ENCODE measurements around the gene ABCB4. TPM values are rescaled to one million over a fixed set of nuclear protein-coding genes. Genes with fewer than 3 reads are reported as not detected.
"Not testable (repeated sequence)": the region's sequence is repeated elsewhere in the genome, so short reads cannot be mapped to it uniquely, and the experiment has no call there.

ABCB4 gene
- total and polyA plus RNA-seq, 5 experiments from 2014 or later = 1.1 to 2.3 (median 1.7) TPM; not detected in 2

DNA sequence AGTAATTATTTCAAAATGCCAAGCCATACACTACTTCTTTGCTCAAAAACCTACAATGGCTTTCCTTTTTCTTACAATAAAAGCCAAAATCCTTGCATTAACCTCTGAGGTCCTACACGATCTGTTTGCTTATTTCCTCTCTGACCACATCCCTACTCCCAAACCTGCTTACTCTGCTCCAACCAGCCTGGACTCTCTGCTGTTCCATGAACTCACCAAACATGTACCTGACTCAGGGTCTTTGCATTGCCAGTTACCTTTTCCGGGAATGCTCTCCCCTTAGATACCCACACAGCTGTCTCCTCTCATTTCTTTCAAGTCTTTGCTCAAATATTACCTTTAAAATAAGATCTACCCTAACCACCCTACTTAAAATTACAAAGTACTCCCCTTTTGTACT, 2.3 kb downstream of the ABCB4 start:
- peaks cover 25 to 36% (median 32%) of the 10 kb centered on the region in 5 donors for H3K27me3 Mint-ChIP-seq
- peaks cover 0 to 11% (median 0%) of the 10 kb centered on the region in 9 donors for H3K9me3 Mint-ChIP-seq
- POLR2A ChIA-PET = no interaction called here
- ATAC-seq (no peak), DNase-seq (no peak)
- peak overlapping the region in 1 of 10 donors; percentile 60 for H3K27ac Mint-ChIP-seq
- H3K36me3 Mint-ChIP-seq = no peaks in the 10 kb centered on the region
- H3K4me1 Mint-ChIP-seq = peaks cover 0 to 33% (median 13%) of the 10 kb centered on the region in 4 donors
- no peak overlapping the region for H3K4me3 Mint-ChIP-seq

DNA sequence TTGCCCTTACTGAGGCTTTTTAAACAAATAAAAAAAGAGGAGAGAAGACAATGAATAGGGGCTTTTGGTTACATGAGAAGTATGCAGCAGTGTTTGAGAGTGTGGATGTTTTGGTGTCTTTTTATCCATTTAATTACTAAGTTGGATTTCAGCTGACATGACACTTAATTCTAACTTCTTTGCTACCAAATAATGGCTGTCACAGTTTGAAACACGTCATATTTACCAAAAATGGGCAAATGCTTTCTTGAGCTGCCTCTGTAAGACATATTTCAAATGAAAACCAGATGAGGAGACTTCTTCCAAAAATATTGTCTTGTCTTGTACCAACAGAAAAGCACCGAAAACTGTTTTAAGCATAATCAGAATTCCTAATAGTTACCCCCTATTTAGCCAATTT, 4.0 kb downstream of the ABCB4 start:
- Mint-ChIP-seq H3K27ac (no peak overlapping the region), H3K4me3 (no peak overlapping the region), H3K9me3 (peaks cover 0 to 18% (median 0%) of the 10 kb centered on the region in 9 donors), H3K36me3 (no peaks in the 10 kb centered on the region), H3K4me1 (peaks cover 0 to 29% (median 13%) of the 10 kb centered on the region in 4 donors), H3K27me3 (peaks cover 20 to 42% (median 30%) of the 10 kb centered on the region in 5 donors)
- ATAC-seq (no peak), DNase-seq (no peak)
- POLR2A ChIA-PET = no interaction called here

- H3K36me3 Mint-ChIP-seq, H3K4me3 Mint-ChIP-seq, ATAC-seq, DNase-seq, POLR2A ChIA-PET, H3K27ac Mint-ChIP-seq: not testable (repeated sequence)
- Mint-ChIP-seq H3K4me1 (peaks cover 0 to 13% (median 0%) of the 10 kb centered on the region in 4 donors), H3K27me3 (peaks cover 10 to 47% (median 32%) of the 10 kb centered on the region in 5 donors), H3K9me3 (peaks cover 0 to 18% (median 0%) of the 10 kb centered on the region in 9 donors)
These were observed 6.3 kb downstream of the ABCB4 start for GRCh38 chr7:87469204-87469603.

- Mint-ChIP-seq H3K9me3 (peaks cover 0 to 18% (median 0%) of the 10 kb centered on the region in 9 donors), H3K27me3 (peaks cover 8 to 40% (median 32%) of the 10 kb centered on the region in 5 donors)
- H3K4me1 Mint-ChIP-seq, POLR2A ChIA-PET, H3K36me3 Mint-ChIP-seq, DNase-seq, H3K27ac Mint-ChIP-seq, ATAC-seq, H3K4me3 Mint-ChIP-seq: not testable (repeated sequence)
These were observed 10.0 kb downstream of the ABCB4 start for GRCh38 chr7:87465534-87465880.

GRCh38 chr7:87464830-87465533, 10.5 kb downstream of the ABCB4 start:
- H3K27me3 Mint-ChIP-seq = peaks cover 8 to 41% (median 32%) of the 10 kb centered on the region in 5 donors
- H3K36me3 Mint-ChIP-seq, ATAC-seq, H3K4me1 Mint-ChIP-seq, DNase-seq, POLR2A ChIA-PET, H3K27ac Mint-ChIP-seq: not testable (repeated sequence)
- H3K4me3 Mint-ChIP-seq = peak overlapping the region in 1 of 10 donors; percentile 38
- peaks cover 0 to 13% (median 0%) of the 10 kb centered on the region in 9 donors for H3K9me3 Mint-ChIP-seq

DNA sequence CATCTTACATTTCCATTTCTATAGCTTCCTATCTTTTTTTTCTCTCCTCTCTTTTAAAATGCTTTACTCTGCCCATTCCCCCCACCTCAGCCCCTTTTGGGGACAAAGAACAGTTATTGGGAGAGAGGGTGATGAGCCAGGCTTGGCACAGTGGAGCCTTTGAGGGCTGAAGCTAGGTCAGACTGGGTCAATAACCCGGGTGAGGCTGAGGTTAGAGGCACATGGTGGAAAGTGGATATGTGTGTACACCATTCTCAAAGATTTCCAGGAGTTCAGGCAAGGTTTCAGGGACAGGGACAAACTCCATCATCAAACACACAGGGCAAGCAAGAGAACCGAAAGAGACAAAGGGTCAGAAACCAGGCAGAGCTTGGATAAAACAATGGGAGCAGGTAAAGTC, 11.5 kb downstream of the ABCB4 start:
- Mint-ChIP-seq H3K9me3 (peaks cover 0 to 8% (median 0%) of the 10 kb centered on the region in 9 donors), H3K4me1 (peaks cover 0 to 3% (median under 1%) of the 10 kb centered on the region in 4 donors), H3K27me3 (peaks cover 11 to 51% (median 32%) of the 10 kb centered on the region in 5 donors), H3K4me3 (no peak overlapping the region), H3K36me3 (peaks cover 0 to 2% (median 0%) of the 10 kb centered on the region in 3 donors), H3K27ac (no peak overlapping the region)
- POLR2A ChIA-PET = no interaction called here
- DNase-seq (no peak), ATAC-seq (no peak)

DNA sequence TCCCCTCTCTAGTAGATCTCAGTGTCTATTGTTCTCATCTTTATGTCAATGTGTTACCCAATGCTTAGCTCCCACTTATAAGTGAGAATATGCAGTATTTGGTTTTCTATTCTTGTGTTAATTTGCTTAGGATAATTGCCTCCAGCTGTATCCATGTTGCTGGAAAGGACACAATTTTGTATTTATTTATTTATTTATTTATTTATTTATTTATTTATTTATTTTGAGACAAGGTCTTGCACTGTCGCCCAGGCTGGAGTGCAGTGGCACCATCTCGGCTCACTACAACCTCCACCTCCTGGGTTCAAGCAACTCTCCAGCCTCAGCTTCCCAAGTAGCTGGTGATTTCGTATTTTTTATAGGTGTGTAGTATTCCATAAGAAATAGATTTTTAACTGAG, 15.0 kb downstream of the ABCB4 start:
- ATAC-seq, POLR2A ChIA-PET, DNase-seq, H3K4me3 Mint-ChIP-seq, H3K4me1 Mint-ChIP-seq, H3K9me3 Mint-ChIP-seq, H3K27ac Mint-ChIP-seq, H3K36me3 Mint-ChIP-seq: not testable (repeated sequence)
- H3K27me3 Mint-ChIP-seq = peaks cover 11 to 41% (median 17%) of the 10 kb centered on the region in 5 donors

DNA sequence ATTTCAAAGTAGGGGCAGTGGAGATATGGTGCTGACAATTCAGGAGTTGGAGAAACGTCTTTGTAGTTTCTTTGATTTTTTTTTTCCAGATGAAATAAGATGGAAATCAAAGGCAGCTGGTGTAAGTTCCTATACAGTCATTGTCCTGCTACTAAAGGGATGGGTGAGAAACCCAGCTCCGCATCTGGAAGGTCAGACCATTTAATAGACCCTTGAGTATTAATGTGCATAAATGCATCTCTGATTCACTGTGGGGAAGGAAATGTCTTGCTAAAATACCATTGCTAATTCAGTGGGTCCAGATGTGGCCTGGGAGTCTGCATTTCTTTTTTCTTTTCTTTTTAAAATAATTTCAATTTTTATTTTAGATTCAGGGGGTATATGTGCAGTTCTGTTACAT, 15.5 kb downstream of the ABCB4 start:
- POLR2A ChIA-PET = no interaction called here
- Mint-ChIP-seq H3K9me3 (peaks cover 0 to 1% (median 0%) of the 10 kb centered on the region in 9 donors), H3K4me3 (no peak overlapping the region), H3K36me3 (peaks cover 0 to 2% (median 0%) of the 10 kb centered on the region in 3 donors), H3K27ac (no peak overlapping the region), H3K4me1 (peaks cover 0 to 3% (median 0%) of the 10 kb centered on the region in 4 donors), H3K27me3 (peaks cover 11 to 41% (median 17%) of the 10 kb centered on the region in 5 donors)
- no peak for DNase-seq
- no peak for ATAC-seq

DNA sequence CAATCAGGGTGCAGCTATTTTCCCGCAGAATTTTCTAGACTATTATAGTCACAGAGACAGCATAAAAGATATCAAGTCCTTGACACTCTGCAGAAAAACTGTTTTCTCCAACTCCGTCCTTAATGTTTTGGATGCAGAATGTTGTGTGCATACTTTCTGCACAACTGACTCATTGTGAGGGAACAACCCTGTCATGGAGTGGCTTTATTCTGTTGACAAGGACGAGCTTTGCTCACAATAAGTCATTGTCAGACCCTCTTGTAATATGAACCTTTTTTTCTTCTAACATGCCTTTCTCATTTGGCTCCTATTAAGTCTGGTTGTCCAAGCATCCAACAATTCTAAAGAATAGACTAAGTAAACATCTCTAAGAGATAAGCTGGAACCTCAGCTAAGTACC, 17.3 kb downstream of the ABCB4 start:
- no peak overlapping the region for H3K27ac Mint-ChIP-seq

GRCh38 chr7:87456247-87456646, 19.2 kb downstream of the ABCB4 start:
- Mint-ChIP-seq H3K4me1 (no peaks in the 10 kb centered on the region), H3K36me3 (peaks cover 0 to 2% (median 0%) of the 10 kb centered on the region in 3 donors), H3K9me3 (peaks cover 0 to 1% (median 0%) of the 10 kb centered on the region in 9 donors), H3K27me3 (peaks cover 6 to 30% (median 11%) of the 10 kb centered on the region in 5 donors), H3K27ac (no peak overlapping the region), H3K4me3 (no peak overlapping the region)
- ATAC-seq (no peak), DNase-seq (no peak)
- POLR2A ChIA-PET = no interaction called here

More for the DNA sequence above, 17.3 kb downstream of the ABCB4 start:
- ATAC-seq (no peak), DNase-seq (no peak)
- H3K27me3 Mint-ChIP-seq = peaks cover 7 to 30% (median 11%) of the 10 kb centered on the region in 5 donors
- POLR2A ChIA-PET = no interaction called here
- H3K4me1 Mint-ChIP-seq = no peaks in the 10 kb centered on the region
- no peak overlapping the region for H3K4me3 Mint-ChIP-seq
- H3K36me3 Mint-ChIP-seq = peaks cover 0 to 2% (median 0%) of the 10 kb centered on the region in 3 donors
- H3K9me3 Mint-ChIP-seq = peaks cover 0 to 1% (median 0%) of the 10 kb centered on the region in 9 donors

DNA sequence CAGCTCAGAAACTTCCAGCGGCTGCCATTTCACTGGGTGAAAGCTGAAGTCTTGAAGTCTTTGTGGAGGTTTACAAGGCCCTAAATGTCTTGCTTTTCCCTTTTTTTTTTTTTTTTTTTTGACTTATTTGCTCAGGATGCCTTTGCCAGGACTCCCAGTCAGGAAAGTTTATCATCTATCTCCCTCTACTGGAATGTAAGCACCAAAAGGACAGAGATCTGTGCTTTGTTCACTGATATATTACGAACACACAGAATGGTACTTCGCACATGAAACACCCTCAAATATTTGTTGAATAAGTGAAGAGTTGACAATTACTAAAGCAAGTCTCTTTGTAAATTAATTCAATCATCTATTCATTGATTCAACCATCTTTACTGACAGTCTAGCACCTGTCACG, 23.2 kb downstream of the ABCB4 start:
- ATAC-seq (no peak), DNase-seq (no peak)
- H3K9me3 Mint-ChIP-seq = no peaks in the 10 kb centered on the region
- POLR2A ChIA-PET = no interaction called here
- no peaks in the 10 kb centered on the region for H3K36me3 Mint-ChIP-seq
- H3K4me3 Mint-ChIP-seq = no peak overlapping the region
- H3K4me1 Mint-ChIP-seq = peaks cover 1 to 4% (median 3%) of the 10 kb centered on the region in 4 donors
- H3K27me3 Mint-ChIP-seq = peaks cover 4 to 21% (median 6%) of the 10 kb centered on the region in 5 donors
- H3K27ac Mint-ChIP-seq = no peak overlapping the region

DNA sequence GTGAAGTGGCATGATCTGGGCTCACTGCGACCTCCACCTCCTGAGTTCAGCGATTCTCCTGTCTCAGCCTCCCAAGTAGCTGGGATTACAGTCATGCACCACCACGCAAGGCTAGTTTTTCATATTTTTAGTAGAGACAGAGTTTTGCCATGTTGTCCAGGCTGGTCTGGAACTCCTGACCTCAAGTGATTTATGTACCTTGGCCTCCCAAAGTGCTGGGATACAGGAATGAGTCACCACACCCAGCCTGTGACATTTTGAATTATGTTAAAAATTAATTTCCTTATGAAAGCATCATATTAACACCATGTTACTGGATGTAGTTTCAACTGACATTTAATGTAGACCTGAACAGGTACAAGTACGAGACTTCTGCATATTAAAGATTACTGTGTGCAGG, 24.3 kb downstream of the ABCB4 start:
- POLR2A ChIA-PET = no interaction called here
- no peaks in the 10 kb centered on the region for H3K36me3 Mint-ChIP-seq
- no peak overlapping the region for H3K4me3 Mint-ChIP-seq
- peaks cover 1 to 4% (median 3%) of the 10 kb centered on the region in 4 donors for H3K4me1 Mint-ChIP-seq
- no peaks in the 10 kb centered on the region for H3K9me3 Mint-ChIP-seq
- DNase-seq (no peak), ATAC-seq (no peak)
- H3K27ac Mint-ChIP-seq = no peak overlapping the region
- peaks cover 4 to 15% (median 5%) of the 10 kb centered on the region in 5 donors for H3K27me3 Mint-ChIP-seq

DNA sequence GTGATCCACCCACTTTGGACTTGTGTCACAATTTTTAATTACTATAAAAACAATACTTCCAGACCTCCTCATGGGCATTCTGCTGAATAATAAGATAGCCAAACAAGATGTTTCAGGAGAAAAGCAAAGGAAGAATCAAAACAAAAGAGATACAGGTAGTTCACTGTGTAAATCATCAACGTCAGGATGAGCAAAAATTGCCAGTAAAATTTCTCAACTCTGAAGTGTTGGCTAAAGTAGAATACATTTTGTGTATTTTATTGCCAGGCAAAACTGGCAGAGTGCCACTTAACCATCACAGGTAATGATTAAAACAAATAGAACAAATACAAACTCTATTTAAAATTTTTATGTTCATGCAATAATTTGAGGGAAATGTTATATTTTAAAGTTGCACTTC, 24.8 kb downstream of the ABCB4 start:
- Mint-ChIP-seq H3K9me3 (no peaks in the 10 kb centered on the region), H3K4me3 (no peak overlapping the region), H3K27ac (no peak overlapping the region), H3K4me1 (peaks cover 2 to 5% (median 4%) of the 10 kb centered on the region in 4 donors), H3K27me3 (peaks cover 3 to 15% (median 4%) of the 10 kb centered on the region in 5 donors), H3K36me3 (no peaks in the 10 kb centered on the region)
- DNase-seq (no peak), ATAC-seq (no peak)
- POLR2A ChIA-PET = no interaction called here

Measured in naive thymus-derived CD8-positive, alpha-beta T cell (primary cell).